Measurements from ENCODE around the gene CLEC16A. TPM values are rescaled to one million over a fixed set of nuclear protein-coding genes. Genes with fewer than 3 reads are reported as not detected.

Gene CLEC16A
- total RNA-seq, 1 experiment from 2014 or later = 12.7 TPM

GRCh38 chr16:11011326-11011725 lies 67.0 kb downstream of the CLEC16A start:
- DNase-seq (ENCODE audit: low spot score) = no peak

DNA sequence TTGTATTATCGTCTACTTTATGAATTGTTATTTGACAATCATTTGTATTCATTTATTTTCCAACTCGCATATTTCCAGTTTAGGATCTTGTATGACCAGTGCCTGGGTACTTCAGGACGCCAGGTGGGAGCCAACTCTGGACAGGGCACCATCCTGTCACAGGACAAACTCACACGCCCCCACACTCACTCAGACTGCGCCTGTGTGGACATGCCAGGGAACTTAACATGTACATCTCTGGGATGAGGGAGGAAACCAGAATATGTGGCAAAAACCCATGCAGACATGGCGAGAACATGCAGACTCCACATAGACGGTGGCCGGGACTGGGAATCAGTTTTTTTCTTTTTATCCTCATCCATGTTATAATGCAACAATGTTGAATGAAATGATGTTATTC lies 68.5 kb downstream of the CLEC16A start:
- DNase-seq (ENCODE audit: low spot score) = no peak

- DNase-seq (ENCODE audit: low spot score) = no peak
Observed at GRCh38 chr16:11014136-11014535, 69.8 kb downstream of the CLEC16A start.

GRCh38 chr16:11015076-11015475 lies 70.7 kb downstream of the CLEC16A start:
- DNase-seq (ENCODE audit: low spot score) = no peak

GRCh38 chr16:11015607-11016006 lies 71.2 kb downstream of the CLEC16A start:
- no peak for DNase-seq (ENCODE audit: low spot score)

- no peak for DNase-seq (ENCODE audit: low spot score)
Observed at GRCh38 chr16:11016524-11016988, 72.2 kb downstream of the CLEC16A start.

DNA sequence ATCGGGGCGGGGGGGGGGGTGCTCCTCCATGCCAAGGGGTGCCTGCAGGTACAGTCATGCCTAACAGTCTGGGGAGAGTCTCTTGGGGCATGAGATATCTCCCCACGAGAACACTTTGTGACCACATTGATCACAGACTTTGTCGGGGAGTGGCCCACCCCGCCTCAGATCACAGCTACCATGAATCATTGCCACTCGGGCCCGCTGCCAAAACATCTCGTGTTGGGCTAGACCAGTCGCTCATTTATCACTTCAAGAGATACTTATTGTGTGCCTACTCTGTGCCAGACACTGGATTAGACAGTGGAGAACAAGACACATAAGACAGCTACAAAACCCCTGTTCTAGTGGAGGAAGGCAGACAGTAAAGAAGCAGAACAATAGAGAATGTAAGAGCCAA lies 72.6 kb downstream of the CLEC16A start:
- peak; percentile 30 for DNase-seq (ENCODE audit: low spot score)

DNA sequence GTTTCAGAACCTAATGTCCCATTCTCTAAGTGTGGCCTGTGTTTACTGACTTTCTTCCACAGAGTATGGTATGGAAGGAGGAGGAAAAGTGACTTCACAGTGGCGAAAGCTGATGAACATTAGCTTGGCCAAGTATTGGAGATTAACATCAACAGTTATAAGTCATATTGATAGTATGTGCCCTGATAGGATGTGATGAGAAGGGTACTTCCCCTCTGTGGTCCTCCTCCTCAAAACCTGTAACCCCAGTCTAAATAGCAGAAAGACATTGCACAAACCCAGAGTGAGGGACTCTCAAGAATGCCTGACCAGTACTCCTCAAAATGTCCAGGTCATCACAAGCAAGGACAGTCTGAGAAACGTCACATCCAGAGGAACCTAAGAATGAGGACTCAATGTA lies 73.1 kb downstream of the CLEC16A start:
- DNase-seq (ENCODE audit: low spot score) = no peak

DNA sequence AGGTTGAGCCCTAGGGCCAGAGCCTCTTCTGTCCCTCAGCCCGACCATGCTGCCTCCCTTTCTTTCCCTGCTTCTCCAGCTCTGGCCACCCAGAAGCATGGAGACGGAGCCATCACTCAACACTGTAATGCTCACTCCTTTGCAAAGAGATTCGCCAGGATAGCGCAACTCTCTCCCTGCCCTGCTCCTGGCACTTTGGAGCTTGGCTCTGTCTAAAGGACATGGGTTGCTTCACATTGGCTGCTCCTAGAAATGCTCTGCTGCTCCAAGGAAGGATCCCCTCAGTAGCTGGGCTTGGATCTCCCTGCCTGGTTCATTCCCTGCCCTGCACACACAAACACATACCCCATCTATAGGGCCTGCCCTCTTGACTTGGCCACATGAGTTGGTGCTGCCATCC lies 76.0 kb downstream of the CLEC16A start:
- DNase-seq (ENCODE audit: low spot score) = no peak

GRCh38 chr16:11020792-11021551 lies 76.6 kb downstream of the CLEC16A start:
- no peak for DNase-seq (ENCODE audit: low spot score)

DNA sequence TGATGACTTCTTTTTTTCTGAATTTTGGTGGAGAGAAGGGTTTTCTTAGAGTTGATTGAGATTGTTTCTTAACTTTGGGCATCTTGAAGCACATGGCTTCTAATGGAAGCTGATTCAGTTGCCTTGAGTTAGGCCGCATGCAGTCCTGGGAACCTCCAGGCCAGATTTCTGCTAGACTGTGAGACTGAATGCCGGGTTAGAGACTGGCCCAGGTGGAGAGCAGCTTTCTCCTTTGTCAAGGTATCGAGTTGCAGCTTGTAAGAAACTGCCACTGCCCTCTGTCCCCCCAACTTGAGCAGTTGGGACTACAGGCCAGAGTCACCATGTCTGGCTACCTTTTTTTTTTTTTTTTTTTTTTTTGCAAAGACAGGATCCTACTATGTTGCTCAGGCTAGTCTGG lies 77.6 kb downstream of the CLEC16A start:
- no peak for DNase-seq (ENCODE audit: low spot score)

GRCh38 chr16:11023262-11024039 lies 79.1 kb downstream of the CLEC16A start:
- no peak for DNase-seq (ENCODE audit: low spot score)

DNA sequence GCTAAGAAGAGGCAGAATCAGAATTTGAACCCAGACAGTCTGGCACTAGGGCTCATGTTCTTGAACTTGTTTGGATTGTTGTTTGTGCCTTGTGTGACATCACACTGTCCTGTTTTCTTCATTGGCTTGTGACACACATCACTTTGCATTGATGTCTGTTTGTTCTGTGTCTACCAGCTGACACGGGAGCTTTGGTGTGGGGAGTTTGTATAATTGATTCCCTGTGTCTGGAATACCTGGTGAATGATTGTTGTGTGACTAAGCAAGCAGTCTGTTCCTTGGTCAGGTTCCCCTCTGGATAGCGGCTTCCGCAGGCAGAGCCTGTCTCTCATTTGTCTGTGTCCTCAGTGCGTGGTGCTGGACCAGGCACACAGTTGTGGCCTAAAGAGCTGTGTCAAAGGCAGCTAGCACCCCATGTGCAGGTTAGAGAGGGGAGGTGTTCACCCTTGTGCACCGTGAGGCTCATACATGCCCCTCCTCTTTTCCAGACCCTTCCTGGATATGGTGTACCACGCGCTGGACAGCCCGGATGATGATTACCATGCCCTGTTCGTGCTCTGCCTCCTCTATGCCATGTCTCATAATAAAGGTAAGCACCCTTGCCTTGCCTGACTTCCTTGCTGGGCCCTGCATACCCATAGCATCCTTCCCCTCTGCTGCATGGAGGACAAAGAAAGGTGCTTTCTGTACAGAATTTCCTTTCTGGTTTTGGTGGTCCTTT lies 80.1 kb downstream of the CLEC16A start:
- DNase-seq (ENCODE audit: low spot score) = no peak

DNA sequence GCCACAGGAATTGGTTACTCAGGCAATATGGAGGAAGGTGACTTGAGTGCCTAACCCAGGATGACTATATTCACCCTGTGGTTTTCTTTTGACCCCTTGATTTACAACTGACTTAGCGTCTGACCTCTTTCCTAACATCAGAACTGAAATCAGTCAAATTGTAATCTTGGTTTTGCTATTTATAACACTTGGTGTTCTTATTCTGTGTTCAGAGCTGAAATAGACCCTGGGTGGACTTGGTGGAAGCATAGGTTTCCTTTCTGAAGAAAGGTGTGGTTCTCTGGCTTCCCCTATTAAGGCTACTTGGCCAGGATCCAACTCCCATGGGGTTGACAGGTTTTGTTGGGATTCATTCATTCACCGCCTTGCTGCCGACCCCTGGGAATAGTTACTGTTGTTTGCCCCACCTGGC lies 80.8 kb downstream of the CLEC16A start:
- DNase-seq (ENCODE audit: low spot score) = no peak

DNA sequence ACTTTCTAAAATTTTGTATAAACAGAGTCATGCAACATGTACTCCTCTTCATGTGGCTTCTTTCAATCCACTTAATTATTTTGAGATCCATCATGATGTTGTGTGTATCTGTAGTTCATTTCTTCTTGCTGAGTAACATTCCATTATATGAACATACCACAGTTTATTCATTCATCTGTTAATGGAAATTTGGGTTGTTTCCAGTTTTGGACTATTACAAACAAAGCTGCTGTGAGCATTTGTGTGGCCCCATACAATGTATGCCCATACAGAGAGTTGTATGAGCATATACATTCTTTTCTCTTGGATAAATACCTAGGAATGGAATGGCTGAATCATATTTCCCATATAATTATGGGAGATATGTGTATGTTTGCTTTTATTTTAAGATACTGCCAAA lies 85.6 kb downstream of the CLEC16A start:
- no peak for DNase-seq (ENCODE audit: low spot score)

GRCh38 chr16:11030990-11031510 lies 86.7 kb downstream of the CLEC16A start:
- no peak for DNase-seq (ENCODE audit: low spot score)

- DNase-seq (ENCODE audit: low spot score) = no peak
Observed at GRCh38 chr16:11032000-11032921, 87.9 kb downstream of the CLEC16A start.

DNA sequence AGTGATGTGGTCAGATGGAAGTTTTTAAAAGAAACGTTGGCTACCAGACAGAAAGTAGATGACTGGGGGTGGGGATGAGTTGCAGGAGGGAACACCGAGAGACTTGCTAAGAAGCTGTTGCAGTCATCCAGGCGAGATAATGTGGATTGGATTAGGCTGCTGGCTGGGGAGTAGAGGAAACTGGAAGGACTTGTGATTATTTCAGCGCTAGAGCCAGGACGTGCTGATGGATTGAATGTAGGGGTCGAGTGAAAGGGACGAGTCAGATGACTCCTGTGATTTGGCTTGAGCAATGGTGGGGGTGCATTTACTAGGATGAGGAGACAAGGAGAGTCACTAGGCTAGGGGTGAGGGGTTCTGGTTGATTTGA lies 88.5 kb downstream of the CLEC16A start:
- DNase-seq (ENCODE audit: low spot score) = no peak

DNA sequence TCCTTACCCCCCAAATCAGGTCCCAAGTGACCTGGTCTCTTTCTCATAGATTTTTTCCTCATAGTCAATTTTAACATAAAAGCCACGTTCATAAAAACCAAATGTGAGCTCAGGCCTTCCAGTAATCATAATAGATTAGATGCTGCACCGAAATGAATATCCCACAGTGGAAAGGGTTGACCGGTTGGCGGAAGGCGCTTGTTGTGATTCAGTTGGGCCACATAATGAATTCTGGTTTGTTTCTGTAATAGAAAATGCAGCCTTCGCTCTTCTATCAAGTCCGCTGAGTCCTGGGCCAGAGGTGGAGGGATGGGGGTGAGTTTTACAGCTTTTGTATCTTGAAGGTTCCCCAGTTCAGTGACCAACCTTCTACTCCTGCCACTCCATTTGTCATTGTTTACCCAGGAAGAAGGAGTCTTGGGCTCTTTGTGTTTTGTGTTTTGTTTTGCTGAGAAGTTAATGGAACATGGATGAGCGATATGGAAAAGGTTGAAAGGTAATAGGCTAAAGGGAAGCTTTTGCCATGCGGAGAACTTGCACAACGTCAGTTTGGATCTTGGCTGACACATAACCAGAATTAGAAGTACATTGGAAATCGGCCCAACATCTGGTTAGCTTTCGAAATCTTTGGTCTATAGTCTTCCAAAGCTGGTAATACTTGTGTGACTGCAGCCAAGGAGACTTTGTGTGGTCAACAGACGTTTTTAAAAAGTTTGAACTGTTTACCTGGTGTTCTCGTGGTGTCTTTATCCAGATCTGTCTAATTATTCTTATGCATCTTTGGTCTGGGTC lies 89.5 kb downstream of the CLEC16A start:
- no peak for DNase-seq (ENCODE audit: low spot score)

DNA sequence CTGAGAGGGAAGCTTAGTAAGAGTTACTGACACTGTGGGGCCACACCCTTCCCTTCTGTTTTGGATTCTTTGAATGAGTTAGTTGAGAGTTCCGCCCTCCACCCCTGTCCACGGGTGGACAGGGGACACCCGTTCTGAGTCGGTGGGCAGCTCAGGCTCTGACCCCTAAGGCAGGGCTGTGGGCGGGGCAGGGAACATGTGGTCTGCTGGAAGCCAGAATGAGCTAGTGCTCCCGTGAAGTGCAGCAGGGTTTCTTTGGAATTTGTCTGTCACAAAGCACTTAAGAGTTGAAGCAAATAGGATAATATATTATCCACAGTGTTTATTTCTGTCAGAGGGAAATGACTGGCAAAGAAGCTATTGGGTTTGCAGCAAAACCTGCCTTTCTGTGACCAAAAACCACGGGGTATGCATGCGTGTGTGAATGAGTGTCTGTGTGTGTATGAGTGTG lies 90.1 kb downstream of the CLEC16A start:
- no peak for DNase-seq (ENCODE audit: low spot score)

Measured in HT-29 (cell line).